Measurements from ENCODE around the gene CCDC121. TPM values are rescaled to one million over a fixed set of nuclear protein-coding genes. Genes with fewer than 3 reads are reported as not detected.

CCDC121 gene
- total and polyA plus RNA-seq, 9 of the 15 experiments (the other 6 are each of a cell fraction or from before 2014, with no cell fraction given): 2.2 to 4.7 (median 4.1) TPM

- ATAC-seq (peak; percentile 70), FAIRE-seq (no peak), DNase-seq (ENCODE audit: extremely low read depth in 1 of 4, low spot score in 3 of 4) (peak in 2 of 4 experiments; percentile 51 to 53)
- ChIA-PET POLR2A (interaction anchor here (0.6 to 1.7 kb wide), 9 partner anchors 10 to 372 kb away, joined by 3 to 13 read pairs (median 4); partner anchors contain the start of gene PPM1G), CTCF (ENCODE audit: low intra/inter-chr PET ratio) (no interaction called here)
- Histone ChIP-seq H3K27me3 (ENCODE audit: control insufficient read depth in 2 of 2, insufficient read depth in 2 of 2, low read length in 2 of 2) (no peaks in the 10 kb centered on the region), H3K27ac (ENCODE audit: extremely low read depth, low read depth, low read length) (peak overlapping the region; percentile 95), H3K4me2 (ENCODE audit: insufficient read depth, low read length) (peak overlapping the region; percentile 92), H4K20me1 (replicated peaks; ENCODE audit: control insufficient read depth, insufficient read depth, low read length) (no peaks in the 10 kb centered on the region), H3K9me1 (ENCODE audit: control insufficient read depth, insufficient read depth, low read length) (no peaks in the 10 kb centered on the region), H3K4me3 (peak overlapping the region; percentile 98), H3K4me1 (replicated peaks in 1 of 2; ENCODE audit: control insufficient read depth in 2 of 2, insufficient read depth in 2 of 2, low read length in 2 of 2) (peaks cover 10 to 20% of the 10 kb centered on the region in 2 experiments; a peak in 4 of 5 replicates), H3K79me2 (ENCODE audit: control insufficient read depth, insufficient read depth, low read length) (peaks cover 58% of the 10 kb centered on the region), H2AFZ (ENCODE audit: low read depth, low read length) (peak overlapping the region; percentile 95), H3K9me3 (replicated peaks; ENCODE audit: control insufficient read depth, insufficient read depth, low read depth, low read length) (no peaks in the 10 kb centered on the region), H3K36me3 (ENCODE audit: control insufficient read depth, insufficient read depth, low read length) (peaks cover 55% of the 10 kb centered on the region), H3K9ac (ENCODE audit: insufficient read depth in 1 of 2, low read depth in 2 of 2, low read length in 2 of 2) (peak overlapping the region; percentile 92 to 95)
- intact Hi-C loops (cut with micrococcal nuclease) (no loop called here), in situ Hi-C loops (cut with MboI) (no loop called here)
- BruUV-seq (replicated peaks): TSS peak; percentile 85
- WGBS (ENCODE audit: insufficient coverage, low coverage, missing lambda C conversion rate): 1% methylated on average over 27 of the region's 28 CpGs
- TF ChIP-seq CREBBP (IDR thresholded peaks at IDR 0.05; ENCODE audit: low read depth, low read length) (no peak), CTCF (IDR thresholded peaks at IDR 0.05 in 2 of 3, conservative IDR thresholded peaks at IDR 0.05 in 1 of 3; ENCODE audit: insufficient read depth in 2 of 3, low read depth in 1 of 3, low read length in 3 of 3) (0 out of 6 replicates have a peak, but pooled peaks of 2 of the 3 experiments have one; percentile 8 to 20), ZNF140 (CRISPR knock-in tag; IDR thresholded peaks at IDR 0.05) (no peak), POLR2G (IDR thresholded peaks at IDR 0.05; ENCODE audit: low read depth, low read length) (0 out of 2 replicates have a peak, but pooled peaks have one; percentile 10), SRSF7 (optimal IDR thresholded peaks at IDR 0.05; ENCODE audit: low read depth, low read length) (no peak), FOXK1 (CRISPR knock-in tag; IDR thresholded peaks at IDR 0.05; ENCODE audit: borderline replicate concordance) (0 out of 2 replicates have a peak, but pooled peaks have one; percentile 30), MAX (CRISPR knock-in tag; IDR thresholded peaks at IDR 0.05) (0 out of 2 replicates have a peak, but pooled peaks have one; percentile 19), ZBTB7A (IDR thresholded peaks at IDR 0.05; ENCODE audit: borderline replicate concordance, control insufficient read depth, low read depth, low read length) (peak; percentile 45; the same call in 1 of the 2 replicates), CHD1 (IDR thresholded peaks at IDR 0.05; ENCODE audit: low read length) (peak; percentile 12), UBTF (IDR thresholded peaks at IDR 0.05; ENCODE audit: borderline replicate concordance in 1 of 2, low read depth in 2 of 2, low read length in 2 of 2) (0 out of 4 replicates have a peak, but pooled peaks of 1 of the 2 experiments have one; percentile 23), DLX4 (CRISPR knock-in tag; IDR thresholded peaks at IDR 0.05) (no peak), POLR2AphosphoS2 (IDR thresholded peaks at IDR 0.05; ENCODE audit: low read length) (no peak), NR1H2 (CRISPR knock-in tag; IDR thresholded peaks at IDR 0.05) (no peak), ZNF263 (CRISPR knock-in tag; IDR thresholded peaks at IDR 0.05; ENCODE audit: borderline replicate concordance) (no peak; the same call in none of the 2 replicates), E2F4 (CRISPR knock-in tag; IDR thresholded peaks at IDR 0.05; ENCODE audit: low read depth) (peak; percentile 62; the same call in 1 of the 2 replicates)
These were observed 35.4 kb upstream of the CCDC121 start for GRCh38 chr2:27664154-27664574.

Data from K562 (cell line).